Left lung (tissue), 10 donors: ENCODE data around the gene HSBP1. TPM values are rescaled to one million over a fixed set of nuclear protein-coding genes. Genes with fewer than 3 reads are reported as not detected.

Experiments
- ATAC-seq: fragments of 200-7000 bp; cut with Tn5 transposase; one replicate; pipeline ENCODE4 v1.9.1; 2020; ENCODE audit warnings: moderate library complexity
- DNase-seq, 4 donors: peaks; one replicate each; pipeline ENCODE4 v3.0.0-alpha.2; 2013 to 2020
- H3K27ac ChIP-seq, 2 donors: fragments of 200-600 bp; sonication (generic) in 1 of 2; one replicate each; pipeline versions ENCODE4 v1.5.0 to v1.8.0; 2020 to 2021
- H3K27me3 ChIP-seq, 2 donors: fragments of 200-600 bp; sonication (generic) in 1 of 2; one replicate each; pipeline versions ENCODE4 v1.5.0 to v1.8.0; 2020 to 2021
- H3K36me3 ChIP-seq, 2 donors: fragments of 200-600 bp; sonication (generic) in 1 of 2; one replicate each; pipeline versions ENCODE4 v1.5.0 to v1.8.0; 2020 to 2021
- H3K4me1 ChIP-seq, 2 donors: fragments of 200-600 bp; one replicate each; pipeline ENCODE4 v1.8.0; 2021
- H3K4me3 ChIP-seq, 2 donors: fragments of 200-600 bp; sonication (generic) in 1 of 2; one replicate each; pipeline versions ENCODE4 v1.5.0 to v1.8.0; 2020 to 2021; ENCODE audit warnings: mild to moderate bottlenecking in 1 of 2
- H3K9me3 ChIP-seq, 2 donors: fragments of 200-600 bp; sonication (generic) in 1 of 2; one replicate each; pipeline versions ENCODE4 v1.5.0 to v1.8.0; 2020 to 2021
- CTCF ChIP-seq, 2 donors: fragments of 200-600 bp; sonication (generic) in 1 of 2; IDR thresholded peaks; one replicate each; pipeline versions ENCODE4 v1.5.0 to v1.8.0; 2021; ENCODE audit warnings: antibody characterized with exemption in 2 of 2
- intact Hi-C, 2 donors: fragments of 100-400 bp; cut with DNase I; formaldehyde crosslinking; loops; one replicate each; pipeline versions ENCODE4 v1.11.2 to v1.14.2; 2022
- polyA plus RNA-seq, 6 donors: library from polyadenylated mRNA; unstranded; fragments of 120-200 nt; gene quantifications; one replicate each; pipeline ENCODE4 v1.2.1, GENCODE V29; 2013; ENCODE audit not compliant: insufficient read length in 6 of 6
- total RNA-seq, 2 donors: library from RNA; stranded (reverse); fragmentation: NEBNext Ultra II Directional; extraction: Animal tissue kit (Norgen Biotek cat#: 25700); gene quantifications; one replicate each; pipeline ENCODE4 v1.2.1, GENCODE V29; 2021
- donor health status: DM: no; HTN: yes; CAD: no.
- donor health status: DM: no; HTN: no; CAD: no.

HSBP1 gene
- total and polyA plus RNA-seq, 8 donors, result 118 to 184 (median 168) TPM

GRCh38 chr16:83802135-83802534, 5.6 kb upstream of the HSBP1 start:
- DNase-seq (peak in 2 of 4 donors; percentile 76 to 87), ATAC-seq (peak; percentile 60)
- no peaks in the 10 kb centered on the region for H3K9me3 ChIP-seq
- H3K4me3 ChIP-seq, result peak overlapping the region in 1 of 2 donors; percentile 16
- no peak for TF ChIP-seq CTCF (IDR thresholded peaks at IDR 0.05)
- H3K27ac ChIP-seq, result peak overlapping the region; percentile 13 to 20
- intact Hi-C loops, result no loop called here
- no peaks in the 10 kb centered on the region for H3K27me3 ChIP-seq
- no peaks in the 10 kb centered on the region for H3K36me3 ChIP-seq
- peaks cover 7 to 23% of the 10 kb centered on the region in 2 donors for H3K4me1 ChIP-seq

GRCh38 chr16:83802554-83803205, 5.1 kb upstream of the HSBP1 start:
- H3K9me3 ChIP-seq, result no peaks in the 10 kb centered on the region
- peak overlapping the region; percentile 13 to 20 for H3K27ac ChIP-seq
- no peak for DNase-seq
- intact Hi-C loops, result no loop called here
- H3K4me3 ChIP-seq, result peak overlapping the region in 1 of 2 donors; percentile 16
- H3K27me3 ChIP-seq, result no peaks in the 10 kb centered on the region
- H3K36me3 ChIP-seq, result no peaks in the 10 kb centered on the region
- TF ChIP-seq CTCF (IDR thresholded peaks at IDR 0.05), result no peak
- ATAC-seq, result no peak
- peaks cover 7 to 28% of the 10 kb centered on the region in 2 donors for H3K4me1 ChIP-seq

GRCh38 chr16:83803811-83804210, 4.0 kb upstream of the HSBP1 start:
- H3K4me1 ChIP-seq, result peaks cover 9 to 34% of the 10 kb centered on the region in 2 donors
- H3K4me3 ChIP-seq, result no peak overlapping the region
- no peaks in the 10 kb centered on the region for H3K9me3 ChIP-seq
- no peaks in the 10 kb centered on the region for H3K36me3 ChIP-seq
- H3K27ac ChIP-seq, result no peak overlapping the region
- no peak for ATAC-seq
- no peaks in the 10 kb centered on the region for H3K27me3 ChIP-seq
- intact Hi-C loops, result no loop called here
- no peak for TF ChIP-seq CTCF (IDR thresholded peaks at IDR 0.05)
- DNase-seq, result peak in 1 of 4 donors; percentile 25

GRCh38 chr16:83804366-83804765, 3.4 kb upstream of the HSBP1 start:
- Histone ChIP-seq H3K4me1 (peaks cover 13 to 40% of the 10 kb centered on the region in 2 donors), H3K4me3 (no peak overlapping the region), H3K9me3 (no peaks in the 10 kb centered on the region), H3K27me3 (no peaks in the 10 kb centered on the region), H3K27ac (no peak overlapping the region), H3K36me3 (no peaks in the 10 kb centered on the region)
- DNase-seq (no peak), ATAC-seq (no peak)
- intact Hi-C loops, result no loop called here
- TF ChIP-seq CTCF (IDR thresholded peaks at IDR 0.05), result no peak

GRCh38 chr16:83806036-83806435, 1.7 kb upstream of the HSBP1 start:
- no peak for DNase-seq
- Histone ChIP-seq H3K4me3 (no peak overlapping the region), H3K9me3 (no peaks in the 10 kb centered on the region), H3K27ac (peak overlapping the region in 1 of 2 donors; percentile 91), H3K36me3 (peaks cover 0 to 8% of the 10 kb centered on the region in 2 donors), H3K27me3 (no peaks in the 10 kb centered on the region), H3K4me1 (peaks cover 13 to 57% of the 10 kb centered on the region in 2 donors)
- ATAC-seq, result no peak
- TF ChIP-seq CTCF (IDR thresholded peaks at IDR 0.05), result no peak
- intact Hi-C loops, result no loop called here
